HepG2 (cell line): ENCODE measurements around the gene PYCR2. TPM values are rescaled to one million over a fixed set of nuclear protein-coding genes. Genes with fewer than 3 reads are reported as not detected.

Source experiments
- AGO1 ChIP-seq: fragments of 200-400 bp; formaldehyde crosslinking; IDR thresholded peaks from 2 replicates; pipeline ENCODE4 v1.6.1; 2017; ENCODE audit warnings: mild to moderate bottlenecking, low read depth, low read length, moderate library complexity; ENCODE audit not compliant: poor library complexity, severe bottlenecking
- BCL6 ChIP-seq: IDR thresholded peaks from 2 replicates; pipeline ENCODE4 v1.6.1; 2016; ENCODE audit warnings: missing genetic modification reagents, missing compliant biosample characterization
- KDM1A ChIP-seq: IDR thresholded peaks from 2 replicates; pipeline ENCODE4 v1.6.1; 2016; ENCODE audit warnings: missing compliant biosample characterization
- KMT2B ChIP-seq: IDR thresholded peaks from 2 replicates; pipeline ENCODE4 v1.6.1; 2016; ENCODE audit warnings: missing genetic modification reagents, missing compliant biosample characterization
- MATR3 ChIP-seq: sonication (generic); formaldehyde crosslinking; IDR thresholded peaks from 2 replicates; pipeline ENCODE4 v1.4.0; 2020; ENCODE audit warnings: missing genetic modification reagents
- MEIS2 ChIP-seq: sonication (generic); formaldehyde crosslinking; IDR thresholded peaks from 2 replicates; pipeline ENCODE4 v1.9.0; 2021; ENCODE audit warnings: mild to moderate bottlenecking, missing genetic modification reagents
- NCOA2 ChIP-seq: sonication (generic); formaldehyde crosslinking; IDR thresholded peaks from 2 replicates; pipeline ENCODE4 v1.8.0; 2022; ENCODE audit warnings: inconsistent platforms
- NFE2 ChIP-seq: sonication (generic); formaldehyde crosslinking; IDR thresholded peaks from 2 replicates; pipeline ENCODE4 v1.4.0; 2020; ENCODE audit warnings: missing genetic modification reagents
- NFKBIZ ChIP-seq: IDR thresholded peaks from 2 replicates; pipeline ENCODE4 v1.6.1; 2018; ENCODE audit warnings: missing genetic modification reagents, missing compliant biosample characterization
- PAF1 ChIP-seq: IDR thresholded peaks from 2 replicates; pipeline ENCODE4 v1.6.1; 2016; ENCODE audit warnings: missing genetic modification reagents, missing compliant biosample characterization
- PAX8 ChIP-seq: sonication (generic); formaldehyde crosslinking; IDR thresholded peaks from 2 replicates; pipeline ENCODE4 v1.8.0; 2022; ENCODE audit warnings: mild to moderate bottlenecking, missing genetic modification reagents, borderline replicate concordance
- RCOR2 ChIP-seq: IDR thresholded peaks from 2 replicates; pipeline ENCODE4 v1.6.1; 2016; ENCODE audit warnings: missing biosample characterization, missing genetic modification reagents
- RFXAP ChIP-seq: sonication (generic); formaldehyde crosslinking; IDR thresholded peaks from 2 replicates; pipeline ENCODE4 v1.4.0; 2020; ENCODE audit warnings: missing genetic modification reagents, borderline replicate concordance
- ZNF30 ChIP-seq: sonication (generic); formaldehyde crosslinking; IDR thresholded peaks from 2 replicates; pipeline ENCODE4 v1.5.0; 2020; ENCODE audit warnings: mild to moderate bottlenecking, missing genetic modification reagents
- ZNF350 ChIP-seq: sonication (generic); formaldehyde crosslinking; IDR thresholded peaks from 2 replicates; pipeline ENCODE4 v1.4.0; 2020; ENCODE audit warnings: mild to moderate bottlenecking, low read depth, missing genetic modification reagents, borderline replicate concordance
- ZNF629 ChIP-seq: sonication (generic); formaldehyde crosslinking; conservative IDR thresholded peaks from 2 replicates; pipeline ENCODE4 v1.5.0; 2020; ENCODE audit warnings: missing genetic modification reagents
- ZNF746 ChIP-seq: sonication (generic); formaldehyde crosslinking; IDR thresholded peaks from 2 replicates; pipeline ENCODE4 v1.8.0; 2022; ENCODE audit warnings: mild to moderate bottlenecking, missing genetic modification reagents
- ZNF766 ChIP-seq: sonication (generic); formaldehyde crosslinking; IDR thresholded peaks from 2 replicates; pipeline ENCODE4 v1.5.0; 2020; ENCODE audit warnings: missing genetic modification reagents, borderline replicate concordance
- ZNF839 ChIP-seq: sonication (generic); formaldehyde crosslinking; IDR thresholded peaks from 2 replicates; pipeline ENCODE4 v1.4.0; 2020; ENCODE audit warnings: missing genetic modification reagents, mild to moderate bottlenecking, borderline replicate concordance
- polyA plus RNA-seq, 8 experiments: library from polyadenylated mRNA; depleted of rRNA in 3 of 8; stranded (reverse) in 7 of 8; unstranded in 1 of 8; fragments of >200 nt; fragmentation: Illumina TruSeq in 4 of 8; extraction: Trizol in 4 of 8; gene quantifications; 2 replicates each; pipeline versions ENCODE4 v1.2.1 to v1.2.3, GENCODE V29; 2011 to 2016; ENCODE audit warnings: low read depth in 4 of 8, missing spikeins in 1 of 8, mixed read lengths in 1 of 8; ENCODE audit not compliant: insufficient read depth in 1 of 8
- total RNA-seq, 5 experiments: library from RNA; depleted of rRNA; stranded (reverse); fragments of >200 nt; fragmentation: Illumina TruSeq; extraction: Trizol; gene quantifications; 2 replicates each; pipeline ENCODE4 v1.2.3, GENCODE V29; 2016; ENCODE audit warnings: low read depth in 1 of 5
- TF ChIP-seq, protein P1 (sequence below): sonication (generic); formaldehyde crosslinking; IDR thresholded peaks from 2 replicates; pipeline ENCODE4 v1.5.0; 2020; ENCODE audit warnings: missing genetic modification reagents
- TF ChIP-seq, protein P2 (sequence below): sonication (generic); formaldehyde crosslinking; IDR thresholded peaks from 2 replicates; pipeline ENCODE4 v1.4.0; 2020; ENCODE audit warnings: mild to moderate bottlenecking, missing genetic modification reagents
- TF ChIP-seq, protein P3 (sequence below): sonication (generic); formaldehyde crosslinking; IDR thresholded peaks from 2 replicates; pipeline ENCODE4 v1.5.0; 2020; ENCODE audit warnings: missing genetic modification reagents
- TF ChIP-seq, protein P4 (sequence below): sonication (generic); formaldehyde crosslinking; IDR thresholded peaks from 2 replicates; pipeline ENCODE4 v1.8.0; 2023; ENCODE audit warnings: mild to moderate bottlenecking, missing genetic modification reagents
- TF ChIP-seq, protein P5 (sequence below): sonication (generic); formaldehyde crosslinking; IDR thresholded peaks from 2 replicates; pipeline ENCODE4 v1.5.1; 2020; ENCODE audit warnings: mild to moderate bottlenecking, missing genetic modification reagents, borderline replicate concordance

PYCR2 gene
- total and polyA plus RNA-seq, 2 of the 13 experiments (the other 11 are each of a cell fraction or from before 2014, with no cell fraction given): 47.2 to 47.8 TPM

DNA sequence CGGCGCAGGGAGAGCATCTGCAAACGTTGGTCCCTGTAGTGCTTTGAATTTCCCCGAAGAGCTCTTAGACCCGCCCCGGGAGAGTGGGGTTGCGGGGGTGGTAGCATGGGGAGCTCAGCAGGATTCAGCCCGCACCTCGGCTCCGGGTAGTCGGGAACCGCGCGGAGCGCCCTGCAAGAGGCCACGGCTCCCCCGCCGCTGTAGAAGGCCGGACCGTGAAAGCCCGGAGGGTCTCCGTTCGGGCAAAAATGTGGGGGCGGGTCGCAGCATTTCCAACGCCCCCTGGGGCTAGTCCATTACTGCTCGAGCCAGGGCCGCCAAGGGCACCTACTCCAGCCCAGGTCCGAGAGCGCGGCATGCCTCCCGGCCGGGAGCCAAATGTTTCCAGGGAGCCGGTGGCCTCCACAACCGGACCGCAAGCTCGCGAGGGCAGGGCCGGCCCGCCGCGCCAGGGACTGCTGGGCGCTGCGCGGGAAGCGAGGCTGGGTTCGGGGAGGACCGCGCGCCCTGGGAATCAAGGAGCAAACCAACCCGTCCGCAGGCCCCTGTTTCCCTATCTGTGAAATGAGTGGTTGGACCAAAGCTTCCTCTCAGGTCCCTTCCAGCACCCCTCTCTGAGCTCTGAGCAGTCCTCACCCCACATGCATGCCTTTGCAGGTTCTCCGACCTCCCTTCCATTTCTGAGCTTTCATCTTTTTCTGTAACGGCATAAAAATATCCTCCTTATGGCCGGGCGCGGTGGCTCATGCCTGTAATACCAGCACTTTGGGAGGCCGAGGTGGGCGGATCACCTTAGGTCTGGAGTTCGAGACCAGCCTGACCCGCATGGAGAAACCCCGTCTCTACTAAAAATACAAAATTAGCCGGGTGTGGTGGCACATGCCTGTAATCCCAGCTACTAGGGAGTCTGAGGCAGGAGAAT, 41.1 kb downstream of the PYCR2 start (continued):
- TF ChIP-seq, protein P1, sequence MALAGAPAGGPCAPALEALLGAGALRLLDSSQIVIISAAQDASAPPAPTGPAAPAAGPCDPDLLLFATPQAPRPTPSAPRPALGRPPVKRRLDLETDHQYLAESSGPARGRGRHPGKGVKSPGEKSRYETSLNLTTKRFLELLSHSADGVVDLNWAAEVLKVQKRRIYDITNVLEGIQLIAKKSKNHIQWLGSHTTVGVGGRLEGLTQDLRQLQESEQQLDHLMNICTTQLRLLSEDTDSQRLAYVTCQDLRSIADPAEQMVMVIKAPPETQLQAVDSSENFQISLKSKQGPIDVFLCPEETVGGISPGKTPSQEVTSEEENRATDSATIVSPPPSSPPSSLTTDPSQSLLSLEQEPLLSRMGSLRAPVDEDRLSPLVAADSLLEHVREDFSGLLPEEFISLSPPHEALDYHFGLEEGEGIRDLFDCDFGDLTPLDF (CRISPR knock-in tag): 0 out of 2 replicates have a peak, but pooled peaks have one; percentile 10
- TF ChIP-seq PAF1 (CRISPR knock-in tag) (no peak), ZNF30 (0 out of 2 replicates have a peak, but pooled peaks have one; percentile 77), NCOA2 (CRISPR knock-in tag) (no peak), ZNF766 (CRISPR knock-in tag) (no peak), ZNF350 (CRISPR knock-in tag) (0 out of 2 replicates have a peak, but pooled peaks have one; percentile 43), KMT2B (CRISPR knock-in tag) (0 out of 2 replicates have a peak, but pooled peaks have one; percentile 12), ZNF746 (CRISPR knock-in tag) (no peak), MATR3 (CRISPR knock-in tag) (no peak), RFXAP (CRISPR knock-in tag) (no peak), ZNF839 (no peak), PAX8 (CRISPR knock-in tag) (no peak), NFKBIZ (CRISPR knock-in tag) (no peak), ZNF629 (CRISPR knock-in tag) (0 out of 2 replicates have a peak, but pooled peaks have one; percentile 6), AGO1 (peak; percentile 15), RCOR2 (CRISPR knock-in tag) (no peak), BCL6 (0 out of 2 replicates have a peak, but pooled peaks have one; percentile 27), NFE2 (CRISPR knock-in tag) (no peak), MEIS2 (no peak), KDM1A (CRISPR knock-in tag) (no peak)
- TF ChIP-seq, protein P2, sequence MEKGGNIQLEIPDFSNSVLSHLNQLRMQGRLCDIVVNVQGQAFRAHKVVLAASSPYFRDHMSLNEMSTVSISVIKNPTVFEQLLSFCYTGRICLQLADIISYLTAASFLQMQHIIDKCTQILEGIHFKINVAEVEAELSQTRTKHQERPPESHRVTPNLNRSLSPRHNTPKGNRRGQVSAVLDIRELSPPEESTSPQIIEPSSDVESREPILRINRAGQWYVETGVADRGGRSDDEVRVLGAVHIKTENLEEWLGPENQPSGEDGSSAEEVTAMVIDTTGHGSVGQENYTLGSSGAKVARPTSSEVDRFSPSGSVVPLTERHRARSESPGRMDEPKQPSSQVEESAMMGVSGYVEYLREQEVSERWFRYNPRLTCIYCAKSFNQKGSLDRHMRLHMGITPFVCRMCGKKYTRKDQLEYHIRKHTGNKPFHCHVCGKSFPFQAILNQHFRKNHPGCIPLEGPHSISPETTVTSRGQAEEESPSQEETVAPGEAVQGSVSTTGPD: no peak
- TF ChIP-seq, protein P3, sequence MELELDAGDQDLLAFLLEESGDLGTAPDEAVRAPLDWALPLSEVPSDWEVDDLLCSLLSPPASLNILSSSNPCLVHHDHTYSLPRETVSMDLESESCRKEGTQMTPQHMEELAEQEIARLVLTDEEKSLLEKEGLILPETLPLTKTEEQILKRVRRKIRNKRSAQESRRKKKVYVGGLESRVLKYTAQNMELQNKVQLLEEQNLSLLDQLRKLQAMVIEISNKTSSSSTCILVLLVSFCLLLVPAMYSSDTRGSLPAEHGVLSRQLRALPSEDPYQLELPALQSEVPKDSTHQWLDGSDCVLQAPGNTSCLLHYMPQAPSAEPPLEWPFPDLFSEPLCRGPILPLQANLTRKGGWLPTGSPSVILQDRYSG (CRISPR knock-in tag): 0 out of 2 replicates have a peak, but pooled peaks have one; percentile 20
- TF ChIP-seq, protein P4, sequence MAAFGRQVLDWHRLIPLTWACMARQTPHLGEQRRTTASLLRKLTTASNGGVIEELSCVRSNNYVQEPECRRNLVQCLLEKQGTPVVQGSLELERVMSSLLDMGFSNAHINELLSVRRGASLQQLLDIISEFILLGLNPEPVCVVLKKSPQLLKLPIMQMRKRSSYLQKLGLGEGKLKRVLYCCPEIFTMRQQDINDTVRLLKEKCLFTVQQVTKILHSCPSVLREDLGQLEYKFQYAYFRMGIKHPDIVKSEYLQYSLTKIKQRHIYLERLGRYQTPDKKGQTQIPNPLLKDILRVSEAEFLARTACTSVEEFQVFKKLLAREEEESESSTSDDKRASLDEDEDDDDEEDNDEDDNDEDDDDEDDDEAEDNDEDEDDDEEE (CRISPR knock-in tag): no peak
- TF ChIP-seq, protein P5, sequence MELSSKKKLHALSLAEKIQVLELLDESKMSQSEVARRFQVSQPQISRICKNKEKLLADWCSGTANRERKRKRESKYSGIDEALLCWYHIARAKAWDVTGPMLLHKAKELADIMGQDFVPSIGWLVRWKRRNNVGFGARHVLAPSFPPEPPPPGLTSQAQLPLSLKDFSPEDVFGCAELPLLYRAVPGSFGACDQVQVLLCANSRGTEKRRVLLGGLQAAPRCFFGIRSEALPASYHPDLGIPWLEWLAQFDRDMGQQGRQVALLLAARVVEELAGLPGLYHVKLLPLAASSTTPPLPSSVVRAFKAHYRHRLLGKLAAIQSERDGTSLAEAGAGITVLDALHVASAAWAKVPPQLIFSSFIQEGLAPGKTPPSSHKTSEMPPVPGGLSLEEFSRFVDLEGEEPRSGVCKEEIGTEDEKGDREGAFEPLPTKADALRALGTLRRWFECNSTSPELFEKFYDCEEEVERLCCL (CRISPR knock-in tag): peak; percentile 39; the same call in 1 of the 2 replicates
